Tibial artery (tissue), 4 donors: ENCODE measurements around the gene CNR2.

Experiments used
- DNase-seq, 2 donors: peaks; one replicate each; pipeline ENCODE4 v3.0.0-alpha.2; 2019
- H3K27ac ChIP-seq, 2 donors: fragments of 200-600 bp; sonication (generic) in 1 of 2; 1 replicate in 1 of 2; 2 replicates in 1 of 2; pipeline ENCODE4 v1.5.1; 2018 to 2019; ENCODE audit warnings: mild to moderate bottlenecking in 1 of 2
- H3K27me3 ChIP-seq, 2 donors: fragments of 200-600 bp; sonication (generic) in 1 of 2; one replicate each; pipeline versions ENCODE4 v1.5.1 to v1.6.0; 2016 to 2019
- H3K36me3 ChIP-seq, 3 donors: fragments of 200-600 bp; sonication (generic) in 2 of 3; one replicate each; pipeline ENCODE4 v1.5.1; 2016 to 2019; ENCODE audit warnings: mild to moderate bottlenecking in 2 of 3
- H3K4me1 ChIP-seq, 4 donors: fragments of 200-600 bp; sonication (generic) in 2 of 4; 1 replicate in 3 of 4; 2 replicates in 1 of 4; pipeline ENCODE4 v1.5.1; 2016 to 2019
- H3K4me3 ChIP-seq, 2 donors: fragments of 200-600 bp; sonication (generic) in 1 of 2; 1 replicate in 1 of 2; 2 replicates in 1 of 2; pipeline ENCODE4 v1.5.1; 2018 to 2019; ENCODE audit warnings: mild to moderate bottlenecking in 2 of 2
- H3K9me3 ChIP-seq, 3 donors: fragments of 200-600 bp; sonication (generic) in 1 of 3; one replicate each; pipeline ENCODE4 v1.5.1; 2016 to 2019
- CTCF ChIP-seq, 2 experiments: fragments of 200-600 bp in 1 of 2; fragments of 450-650 bp in 1 of 2; IDR thresholded peaks; one replicate each; pipeline ENCODE4 v1.5.1; 2017 to 2019; ENCODE audit warnings: antibody characterized with exemption in 2 of 2, mild to moderate bottlenecking in 1 of 2, moderate library complexity in 1 of 2
- intact Hi-C: fragments of 100-400 bp; cut with DNase I; formaldehyde crosslinking; loops from one replicate; pipeline ENCODE4 v1.15.0; 2023; ENCODE audit warnings: low total_unique reads

Gene CNR2

GRCh38 chr1:23914921-23915320 is 1.8 kb upstream of the CNR2 start:
- H3K27me3 ChIP-seq: peaks cover 0 to 9% of the 10 kb centered on the region in 2 donors
- H3K27ac ChIP-seq: no peak overlapping the region
- H3K4me1 ChIP-seq: peaks cover 0 to 7% (median 2%) of the 10 kb centered on the region in 4 donors
- DNase-seq: no peak
- no peak for TF ChIP-seq CTCF (IDR thresholded peaks at IDR 0.05)
- H3K4me3 ChIP-seq: no peak overlapping the region
- H3K9me3 ChIP-seq: no peaks in the 10 kb centered on the region
- H3K36me3 ChIP-seq: no peaks in the 10 kb centered on the region
- intact Hi-C loops: loop anchor here (5.0 to 10.0 kb wide), 3 partner anchors 50 to 138 kb away; partner anchors contain the start of genes FUCA1 and PITHD1

- no peaks in the 10 kb centered on the region for H3K36me3 ChIP-seq
- no peaks in the 10 kb centered on the region for H3K4me1 ChIP-seq
- no peaks in the 10 kb centered on the region for H3K9me3 ChIP-seq
- no peak for DNase-seq
- peaks cover 0 to 28% of the 10 kb centered on the region in 2 donors for H3K27me3 ChIP-seq
- intact Hi-C loops: loop anchor here (10.0 kb wide), 2 partner anchors 47 to 97 kb away; partner anchors contain the start of gene FUCA1
- TF ChIP-seq CTCF (IDR thresholded peaks at IDR 0.05): no peak
- H3K4me3 ChIP-seq: no peak overlapping the region
- H3K27ac ChIP-seq: no peak overlapping the region
Observed at GRCh38 chr1:23911921-23912320, 1.2 kb downstream of the CNR2 start.

- Histone ChIP-seq H3K36me3 (no peaks in the 10 kb centered on the region), H3K4me3 (no peak overlapping the region), H3K9me3 (no peaks in the 10 kb centered on the region), H3K27me3 (peaks cover 0 to 31% of the 10 kb centered on the region in 2 donors), H3K27ac (no peak overlapping the region), H3K4me1 (no peaks in the 10 kb centered on the region)
- no peak for DNase-seq
- intact Hi-C loops: loop anchor here (10.0 kb wide), 2 partner anchors 46 to 96 kb away; partner anchors contain the start of gene FUCA1
- TF ChIP-seq CTCF (IDR thresholded peaks at IDR 0.05): no peak
Observed at GRCh38 chr1:23910553-23911246, 2.5 kb downstream of the CNR2 start.

- DNase-seq: no peak
- no peak overlapping the region for H3K4me3 ChIP-seq
- no peaks in the 10 kb centered on the region for H3K4me1 ChIP-seq
- no peaks in the 10 kb centered on the region for H3K36me3 ChIP-seq
- H3K9me3 ChIP-seq: no peaks in the 10 kb centered on the region
- H3K27ac ChIP-seq: no peak overlapping the region
- intact Hi-C loops: loop anchor here (10.0 kb wide), 2 partner anchors 45 to 95 kb away; partner anchors contain the start of gene FUCA1
- peaks cover 0 to 31% of the 10 kb centered on the region in 2 donors for H3K27me3 ChIP-seq
- TF ChIP-seq CTCF (IDR thresholded peaks at IDR 0.05): no peak
Observed at GRCh38 chr1:23910144-23910543, 3.0 kb downstream of the CNR2 start.

DNA sequence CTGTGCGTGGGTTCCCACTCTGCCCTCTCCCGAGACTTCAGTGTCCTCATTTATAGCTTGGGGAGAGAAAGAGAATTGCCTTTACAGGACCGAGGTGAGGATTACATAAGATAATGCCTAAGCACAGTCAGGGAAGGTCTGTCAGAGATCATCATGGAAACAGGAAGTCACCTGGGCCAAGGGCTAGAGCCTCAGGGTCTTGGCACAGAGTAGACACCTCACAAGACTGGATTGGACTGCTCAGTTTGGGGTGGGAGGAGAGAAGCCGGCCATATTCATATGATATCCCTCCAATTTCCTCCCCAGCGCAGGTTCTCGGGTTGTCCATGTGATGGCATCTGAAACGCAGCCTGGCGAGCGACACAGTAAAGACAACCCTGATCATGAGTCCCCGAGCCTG is 3.8 kb downstream of the CNR2 start:
- DNase-seq: no peak
- no peak for TF ChIP-seq CTCF (IDR thresholded peaks at IDR 0.05)

More for the DNA sequence above, 3.8 kb downstream of the CNR2 start:
- H3K4me3 ChIP-seq: no peak overlapping the region
- intact Hi-C loops: no loop called here
- H3K9me3 ChIP-seq: no peaks in the 10 kb centered on the region
- no peaks in the 10 kb centered on the region for H3K36me3 ChIP-seq
- H3K27ac ChIP-seq: no peak overlapping the region
- H3K4me1 ChIP-seq: no peaks in the 10 kb centered on the region
- peaks cover 0 to 31% of the 10 kb centered on the region in 2 donors for H3K27me3 ChIP-seq
